HEK293 (cell line): Measurements from ENCODE around the gene HRH2.

ENCODE experiments used
- CTCF ChIP-seq: fragments of 450-650 bp; formaldehyde crosslinking; IDR thresholded peaks from 2 replicates; pipeline ENCODE4 v1.5.1; 2016; ENCODE audit warnings: missing biosample characterization, missing genetic modification characterization
- YY1 ChIP-seq: fragments of 450-650 bp; formaldehyde crosslinking; IDR thresholded peaks from 2 replicates; pipeline ENCODE4 v1.5.1; 2018; ENCODE audit warnings: missing biosample characterization, missing genetic modification characterization
- ZFP69B ChIP-seq: fragments of 450-650 bp; formaldehyde crosslinking; IDR thresholded peaks from 2 replicates; pipeline ENCODE4 v1.5.1; 2016; ENCODE audit warnings: missing biosample characterization, missing genetic modification characterization
- ZNF341 ChIP-seq: fragments of 450-650 bp; formaldehyde crosslinking; IDR thresholded peaks from 2 replicates; pipeline ENCODE4; 2016; ENCODE audit warnings: low read depth, missing biosample characterization, missing genetic modification characterization

GRCh38 chr5:175682664-175683063, 24.8 kb downstream of the HRH2 start:
- TF ChIP-seq YY1 (tag by site-specific recombination), result no peak
- TF ChIP-seq CTCF (tag by site-specific recombination), result no peak
- TF ChIP-seq ZNF341 (tag by site-specific recombination), result no peak
- no peak for TF ChIP-seq ZFP69B (tag by site-specific recombination)
